CD4-positive, alpha-beta T cell treated with Interleukin-1 beta for 1 hour (primary cell): ENCODE measurements around the gene TMEM43.

ENCODE experiments used
- DNase-seq, 2 donors: peaks; one replicate each; pipeline ENCODE4 v3.0.0-alpha.2; 2020 to 2022

Gene TMEM43

GRCh38 chr3:14181253-14181652 is 56.4 kb downstream of the TMEM43 start:
- DNase-seq = no peak

GRCh38 chr3:14183015-14183577 is 58.2 kb downstream of the TMEM43 start:
- no peak for DNase-seq

- DNase-seq = no peak
Observed at GRCh38 chr3:14186854-14187458, 62.1 kb downstream of the TMEM43 start.

DNA sequence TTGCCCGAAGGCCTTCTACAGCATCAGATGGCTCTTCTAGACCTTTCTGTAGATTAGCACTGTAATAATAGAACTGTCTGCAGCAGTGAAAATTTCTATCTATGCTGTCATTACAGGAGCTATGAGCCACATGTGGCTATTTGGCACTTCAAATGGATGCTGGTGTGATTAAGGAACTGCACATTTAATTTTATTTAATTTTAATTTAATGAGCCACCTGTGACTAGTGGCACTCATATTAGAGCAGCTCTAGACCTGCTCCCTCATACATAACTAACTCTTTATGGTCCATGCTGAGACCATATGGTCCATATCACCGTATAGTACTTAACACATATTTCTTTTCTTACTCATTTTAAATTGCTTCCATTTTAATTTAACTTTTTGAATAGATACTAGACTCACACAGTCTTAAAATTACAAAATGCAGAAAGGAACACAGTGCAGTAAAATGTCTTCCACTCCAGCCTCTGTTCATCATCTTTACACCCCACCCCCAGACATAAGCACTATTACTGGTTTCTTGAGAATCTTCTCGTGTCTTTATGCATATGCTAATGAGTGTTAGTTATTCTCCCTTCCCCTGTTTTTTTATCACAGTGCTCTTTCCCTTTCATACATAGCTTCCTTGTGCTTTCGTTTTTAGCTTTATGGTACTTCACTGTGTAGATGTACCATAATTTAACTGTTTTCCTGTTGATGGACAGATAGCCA is 63.3 kb downstream of the TMEM43 start:
- DNase-seq = no peak
